ENCODE results near the gene MACF1. TPM values are rescaled to one million over a fixed set of nuclear protein-coding genes. Genes with fewer than 3 reads are reported as not detected.
A peak's percentile ranks its signal among the peaks of the same experiment; 100 is the strongest.

MACF1 gene
- total RNA-seq, 2 donors from 2014 or later: 214 to 251 TPM

DNA sequence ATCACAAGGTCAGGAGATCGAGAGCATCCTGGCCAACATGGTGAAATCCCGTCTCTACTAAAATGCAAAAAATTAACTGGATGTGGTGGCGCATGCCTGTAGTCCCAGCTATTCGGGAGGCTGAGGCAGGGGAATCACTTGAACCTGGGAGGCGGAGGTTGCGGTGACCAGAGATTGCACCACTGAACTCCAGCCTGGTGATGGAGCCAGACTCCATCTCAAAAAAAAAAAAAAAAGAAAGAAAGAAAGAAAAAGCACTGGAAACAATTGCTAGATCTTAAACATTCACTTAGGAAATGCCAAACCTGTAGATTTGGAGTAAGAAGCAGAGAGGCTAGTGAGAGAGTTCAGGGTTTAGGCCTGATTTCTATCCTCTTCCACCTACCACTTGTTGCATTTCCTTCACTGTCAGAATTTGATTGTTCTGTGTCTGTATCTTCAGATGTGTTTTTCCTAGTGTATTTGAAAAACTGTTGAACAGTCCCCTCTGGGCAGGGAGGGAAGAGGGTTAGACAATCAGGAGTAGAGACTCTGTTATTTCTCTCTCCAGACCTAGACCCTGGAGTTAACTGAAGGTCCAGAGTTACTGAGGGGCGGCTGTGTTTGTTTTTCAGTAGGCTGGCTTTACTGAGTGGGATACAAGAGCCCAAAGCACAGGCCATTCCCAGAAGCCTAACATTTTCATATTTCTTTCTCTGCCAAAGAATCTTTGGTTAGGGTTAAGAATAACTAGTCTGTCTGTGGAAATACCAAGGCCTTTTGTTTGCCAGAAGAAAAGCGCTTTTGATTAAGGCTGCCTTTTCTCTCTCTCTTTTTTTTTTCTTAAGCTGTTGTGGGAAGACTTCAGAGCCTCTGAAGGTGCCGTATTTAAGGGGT, 31.1 kb upstream of the MACF1 start:
- Mint-ChIP-seq H3K36me3 (ENCODE audit: low read depth) (no peaks in the 10 kb centered on the region), H3K4me3 (no peak overlapping the region), H3K27ac (peak overlapping the region; percentile 88), H3K27me3 (ENCODE audit: insufficient read depth) (no peaks in the 10 kb centered on the region), H3K4me1 (peaks cover 64% of the 10 kb centered on the region), H3K9me3 (no peaks in the 10 kb centered on the region)
- peak; percentile 47 for TF ChIP-seq CTCF (conservative IDR thresholded peaks at IDR 0.05)
- Histone ChIP-seq H3K27ac (ENCODE audit: low read depth, low read length) (peak overlapping the region; percentile 73), H3K36me3 (ENCODE audit: control insufficient read depth, insufficient read depth, low read length) (no peaks in the 10 kb centered on the region), H3K4me3 (ENCODE audit: low read length) (no peak overlapping the region), H3K27me3 (ENCODE audit: control insufficient read depth, insufficient read depth, low read length, poor library complexity, severe bottlenecking) (no peaks in the 10 kb centered on the region), H3K9ac (ENCODE audit: extremely low read depth, low read length, poor library complexity, severe bottlenecking) (no peak overlapping the region), H3K9me3 (ENCODE audit: control insufficient read depth, low read length) (no peaks in the 10 kb centered on the region), H3K4me1 (ENCODE audit: control insufficient read depth, insufficient read depth, low read length) (peaks cover 24% of the 10 kb centered on the region)
- no peak for DNase-seq
- WGBS, 2 experiments (ENCODE audit: insufficient coverage in 1 of 2, insufficient read length in 1 of 2): 92% methylated on average over 6 to 9 of the region's 9 CpGs

DNA sequence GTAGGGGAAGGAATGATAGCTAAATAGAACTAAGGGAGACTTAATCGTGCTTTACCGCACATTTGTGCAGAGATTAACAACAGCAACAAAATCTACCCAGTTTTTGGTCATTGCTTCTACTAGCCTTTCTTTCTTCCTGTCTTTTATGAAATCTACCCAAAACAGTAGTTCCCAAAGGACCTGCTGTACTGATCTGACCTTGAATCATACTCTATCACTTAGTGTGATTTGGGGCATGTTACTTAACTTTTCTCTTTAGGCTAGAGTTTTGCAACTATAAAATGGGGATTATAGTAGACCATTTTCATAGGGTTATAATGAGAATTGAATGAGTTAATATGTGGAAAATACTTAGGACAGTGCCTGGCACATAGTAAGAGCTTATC, 30.5 kb upstream of the MACF1 start:
- Mint-ChIP-seq H3K27me3 (ENCODE audit: insufficient read depth) (no peaks in the 10 kb centered on the region), H3K4me3 (no peak overlapping the region), H3K27ac (peak overlapping the region; percentile 88), H3K4me1 (peaks cover 68% of the 10 kb centered on the region), H3K9me3 (no peaks in the 10 kb centered on the region), H3K36me3 (ENCODE audit: low read depth) (no peaks in the 10 kb centered on the region)
- Histone ChIP-seq H3K9me3 (ENCODE audit: control insufficient read depth, low read length) (no peaks in the 10 kb centered on the region), H3K4me3 (ENCODE audit: low read length) (no peak overlapping the region), H3K27ac (ENCODE audit: low read depth, low read length) (peak overlapping the region; percentile 73), H3K4me1 (ENCODE audit: control insufficient read depth, insufficient read depth, low read length) (peaks cover 30% of the 10 kb centered on the region), H3K9ac (ENCODE audit: extremely low read depth, low read length, poor library complexity, severe bottlenecking) (no peak overlapping the region), H3K36me3 (ENCODE audit: control insufficient read depth, insufficient read depth, low read length) (no peaks in the 10 kb centered on the region), H3K27me3 (ENCODE audit: control insufficient read depth, insufficient read depth, low read length, poor library complexity, severe bottlenecking) (no peaks in the 10 kb centered on the region)
- DNase-seq: no peak
- TF ChIP-seq CTCF (conservative IDR thresholded peaks at IDR 0.05): no peak
- WGBS, 2 experiments (ENCODE audit: insufficient coverage in 1 of 2, insufficient read length in 1 of 2): 58 to 86% methylated on average over 2 of the region's 2 CpGs

GRCh38 chr1:39174390-39175081, 30.0 kb upstream of the MACF1 start:
- Mint-ChIP-seq H3K9me3 (no peaks in the 10 kb centered on the region), H3K4me3 (no peak overlapping the region), H3K4me1 (peaks cover 68% of the 10 kb centered on the region), H3K27me3 (ENCODE audit: insufficient read depth) (no peaks in the 10 kb centered on the region), H3K36me3 (ENCODE audit: low read depth) (no peaks in the 10 kb centered on the region), H3K27ac (peak overlapping the region; percentile 74)
- H3K9ac ChIP-seq (ENCODE audit: extremely low read depth, low read length, poor library complexity, severe bottlenecking): no peak overlapping the region
- H3K4me3 ChIP-seq (ENCODE audit: low read length): no peak overlapping the region
- no peaks in the 10 kb centered on the region for H3K36me3 ChIP-seq (ENCODE audit: control insufficient read depth, insufficient read depth, low read length)
- H3K27ac ChIP-seq (ENCODE audit: low read depth, low read length): peak overlapping the region; percentile 73
- no peaks in the 10 kb centered on the region for H3K9me3 ChIP-seq (ENCODE audit: control insufficient read depth, low read length)
- no peak for DNase-seq
- no peak for TF ChIP-seq CTCF (conservative IDR thresholded peaks at IDR 0.05)
- no peaks in the 10 kb centered on the region for H3K27me3 ChIP-seq (ENCODE audit: control insufficient read depth, insufficient read depth, low read length, poor library complexity, severe bottlenecking)
- peaks cover 30% of the 10 kb centered on the region for H3K4me1 ChIP-seq (ENCODE audit: control insufficient read depth, insufficient read depth, low read length)
- 92 to 96% methylated on average over 3 to 5 of the region's 5 CpGs for WGBS, 2 experiments (ENCODE audit: insufficient coverage in 1 of 2, insufficient read length in 1 of 2)
